A172 (cell line): Measurements from ENCODE around the gene GRIK2. TPM values are rescaled to one million over a fixed set of nuclear protein-coding genes. Genes with fewer than 3 reads are reported as not detected.

Source experiments
- DNase-seq: peaks from one replicate; pipeline ENCODE4 v3.0.0-alpha.2; 2015; ENCODE audit warnings: low spot score
- total RNA-seq: library from RNA; depleted of rRNA; stranded (reverse); fragments of >200 nt; shearing (Covaris generic); gene quantifications from 2 replicates; pipeline ENCODE4 v1.2.3, GENCODE V29; 2014

GRIK2 gene
- total RNA-seq, 1 experiment from 2014 or later: 0.12 TPM

GRCh38 chr6:101400326-101401135 is 7.0 kb downstream of the GRIK2 start:
- no peak for DNase-seq

- no peak for DNase-seq
These were observed 7.7 kb downstream of the GRIK2 start for GRCh38 chr6:101401171-101401570.

- DNase-seq: no peak
These were observed 8.5 kb downstream of the GRIK2 start for GRCh38 chr6:101401792-101402621.

GRCh38 chr6:101402622-101403031 is 9.1 kb downstream of the GRIK2 start:
- no peak for DNase-seq

- no peak for DNase-seq
These were observed 9.9 kb downstream of the GRIK2 start for GRCh38 chr6:101403216-101403945.

GRCh38 chr6:101404775-101405174 is 11.3 kb downstream of the GRIK2 start:
- DNase-seq: no peak

- DNase-seq: no peak
These were observed 20.3 kb downstream of the GRIK2 start for GRCh38 chr6:101413773-101414172.

- DNase-seq: no peak
These were observed 24.4 kb downstream of the GRIK2 start for GRCh38 chr6:101417900-101418299.

GRCh38 chr6:101422251-101422650 is 28.7 kb downstream of the GRIK2 start:
- no peak for DNase-seq

GRCh38 chr6:101422811-101423210 is 29.3 kb downstream of the GRIK2 start:
- no peak for DNase-seq

- DNase-seq: no peak
These were observed 35.8 kb downstream of the GRIK2 start for GRCh38 chr6:101429270-101429669.

GRCh38 chr6:101429845-101430244 is 36.3 kb downstream of the GRIK2 start:
- no peak for DNase-seq

- no peak for DNase-seq
These were observed 39.6 kb downstream of the GRIK2 start for GRCh38 chr6:101433141-101433540.

GRCh38 chr6:101434601-101435000 is 41.1 kb downstream of the GRIK2 start:
- no peak for DNase-seq

- no peak for DNase-seq
These were observed 41.5 kb downstream of the GRIK2 start for GRCh38 chr6:101435038-101435437.

GRCh38 chr6:101439790-101440189 is 46.3 kb downstream of the GRIK2 start:
- no peak for DNase-seq

- DNase-seq: no peak
These were observed 49.8 kb downstream of the GRIK2 start for GRCh38 chr6:101443315-101443714.

- DNase-seq: no peak
These were observed 51.2 kb downstream of the GRIK2 start for GRCh38 chr6:101444717-101445116.

GRCh38 chr6:101445527-101445926 is 52.0 kb downstream of the GRIK2 start:
- DNase-seq: no peak

GRCh38 chr6:101450901-101451300 is 57.4 kb downstream of the GRIK2 start:
- no peak for DNase-seq

GRCh38 chr6:101451981-101452380 is 58.5 kb downstream of the GRIK2 start:
- no peak for DNase-seq

GRCh38 chr6:101453221-101453620 is 59.7 kb downstream of the GRIK2 start:
- DNase-seq: no peak
